HG02623 (cell line): ENCODE results near the gene SYNPR.
"Not testable (repeated sequence)": the region's sequence is repeated elsewhere in the genome, so short reads cannot be mapped to it uniquely, and the experiment has no call there.

ENCODE experiments used
- ATAC-seq: cut with Tn5 transposase; IDR thresholded peaks from one replicate; pipeline ENCODE4 v1.9.1; 2021; ENCODE audit warnings: moderate library complexity; ENCODE audit not compliant: unreplicated experiment

Gene SYNPR

GRCh38 chr3:63609408-63609807 is 331.3 kb downstream of the SYNPR start:
- ATAC-seq, result no peak

- no peak for ATAC-seq
These were observed 331.7 kb downstream of the SYNPR start for GRCh38 chr3:63609834-63610233.

GRCh38 chr3:63611382-63611781 is 333.3 kb downstream of the SYNPR start:
- no peak for ATAC-seq

GRCh38 chr3:63613561-63613960 is 335.5 kb downstream of the SYNPR start:
- ATAC-seq, result no peak

- no peak for ATAC-seq
These were observed 339.3 kb downstream of the SYNPR start for GRCh38 chr3:63617391-63617790.

GRCh38 chr3:63624941-63625560 is 346.9 kb downstream of the SYNPR start:
- no peak for ATAC-seq

- no peak for ATAC-seq
These were observed 353.6 kb downstream of the SYNPR start for GRCh38 chr3:63631670-63632069.

- no peak for ATAC-seq
These were observed 357.1 kb downstream of the SYNPR start for GRCh38 chr3:63635186-63635585.

GRCh38 chr3:63639806-63640205 is 361.7 kb downstream of the SYNPR start:
- ATAC-seq, result no peak

GRCh38 chr3:63642488-63642887 is 364.4 kb downstream of the SYNPR start:
- ATAC-seq, result no peak

- no peak for ATAC-seq
These were observed 366.2 kb downstream of the SYNPR start for GRCh38 chr3:63644212-63644797.

GRCh38 chr3:63644928-63645781 is 367.0 kb downstream of the SYNPR start:
- ATAC-seq, result not testable (repeated sequence)

GRCh38 chr3:63652066-63652725 is 374.1 kb downstream of the SYNPR start, which contains the start of gene SNTN:
TSS of gene SNTN (plus strand) at chr3:63652675. CDS start at chr3:63652688, 13 bp downstream.
- ATAC-seq, result no peak

GRCh38 chr3:63654211-63654610 is 376.1 kb downstream of the SYNPR start:
- ATAC-seq, result no peak

- ATAC-seq, result no peak
These were observed 376.8 kb downstream of the SYNPR start for GRCh38 chr3:63654931-63655330.

GRCh38 chr3:63655519-63655918 is 377.4 kb downstream of the SYNPR start:
- no peak for ATAC-seq

- no peak for ATAC-seq
These were observed 378.7 kb downstream of the SYNPR start for GRCh38 chr3:63656786-63657185.

- no peak for ATAC-seq
These were observed 383.1 kb downstream of the SYNPR start for GRCh38 chr3:63661242-63661641.

GRCh38 chr3:63662011-63662410 is 383.9 kb downstream of the SYNPR start:
- ATAC-seq, result no peak

GRCh38 chr3:63662500-63662899 is 384.4 kb downstream of the SYNPR start:
- no peak for ATAC-seq
